Measurements from ENCODE around the gene DGCR2.
"Not testable (repeated sequence)": the region's sequence is repeated elsewhere in the genome, so short reads cannot be mapped to it uniquely, and the experiment has no call there.

Gene DGCR2

DNA sequence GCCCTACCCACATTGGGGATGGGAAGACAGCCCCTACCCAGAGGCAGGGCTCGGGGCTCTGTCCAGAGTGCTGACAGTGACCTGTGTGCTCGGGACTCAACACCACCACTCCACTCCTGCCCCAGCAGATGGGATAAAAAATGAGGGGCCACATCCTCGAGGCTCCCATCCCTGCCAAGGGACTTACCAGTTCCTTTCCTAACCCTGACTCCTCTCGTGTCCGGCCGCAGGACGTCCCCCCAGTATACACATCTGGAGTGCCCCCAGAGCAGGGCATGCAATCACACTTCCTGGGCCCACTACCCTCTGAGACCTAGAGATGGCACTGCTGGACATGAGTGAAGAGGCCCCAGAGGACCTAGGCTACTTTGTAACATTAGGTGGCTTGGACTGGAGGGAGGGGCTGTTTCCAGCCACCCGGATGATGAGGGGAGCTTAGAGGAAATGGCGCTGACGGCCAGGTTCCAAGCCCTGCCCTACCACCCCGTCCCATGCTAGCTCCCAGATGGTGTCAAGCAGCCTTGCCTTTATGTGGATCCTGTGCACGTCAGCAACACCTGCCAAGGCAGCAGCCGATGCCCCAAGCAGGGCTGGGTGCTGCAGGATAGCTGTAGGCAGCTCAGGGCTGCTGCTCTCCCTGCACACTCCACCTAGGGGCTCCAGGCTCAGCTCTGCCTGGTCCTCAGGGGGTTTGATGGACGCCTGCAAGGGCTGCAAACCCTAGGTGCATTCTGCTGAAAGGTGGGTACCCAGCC is 86.6 kb downstream of the DGCR2 start:
- ATAC-seq (ENCODE audit: insufficient read depth, low read depth) (peak; percentile 40; the same call in 2 of the 3 replicates), DNase-seq (peak; percentile 25)
- H3K4me3 ChIP-seq (ENCODE audit: low read depth in 1 of 2, low read length in 2 of 2) = no peak overlapping the region
- peaks cover 19% of the 10 kb centered on the region for H4K20me1 ChIP-seq (ENCODE audit: insufficient read depth, low read length)
- H3K36me3 ChIP-seq (ENCODE audit: insufficient read depth, low read length) = peaks cover 34% of the 10 kb centered on the region
- no peak overlapping the region for H2AFZ ChIP-seq (ENCODE audit: low read depth, low read length)
- H3K27me3 ChIP-seq (ENCODE audit: insufficient read depth, low read length, poor library complexity) = no peaks in the 10 kb centered on the region
- H3K4me1 ChIP-seq (ENCODE audit: insufficient read depth, low read length) = no peaks in the 10 kb centered on the region
- no peak overlapping the region for H3K4me2 ChIP-seq (ENCODE audit: insufficient read depth, low read length)
- H3K79me2 ChIP-seq (ENCODE audit: insufficient read depth, low read length) = no peaks in the 10 kb centered on the region
- no peaks in the 10 kb centered on the region for H3K9me3 ChIP-seq (ENCODE audit: insufficient read depth, low read length, severe bottlenecking)
- H3K27ac ChIP-seq (ENCODE audit: low read length) = no peak overlapping the region
- TF ChIP-seq, protein P1, sequence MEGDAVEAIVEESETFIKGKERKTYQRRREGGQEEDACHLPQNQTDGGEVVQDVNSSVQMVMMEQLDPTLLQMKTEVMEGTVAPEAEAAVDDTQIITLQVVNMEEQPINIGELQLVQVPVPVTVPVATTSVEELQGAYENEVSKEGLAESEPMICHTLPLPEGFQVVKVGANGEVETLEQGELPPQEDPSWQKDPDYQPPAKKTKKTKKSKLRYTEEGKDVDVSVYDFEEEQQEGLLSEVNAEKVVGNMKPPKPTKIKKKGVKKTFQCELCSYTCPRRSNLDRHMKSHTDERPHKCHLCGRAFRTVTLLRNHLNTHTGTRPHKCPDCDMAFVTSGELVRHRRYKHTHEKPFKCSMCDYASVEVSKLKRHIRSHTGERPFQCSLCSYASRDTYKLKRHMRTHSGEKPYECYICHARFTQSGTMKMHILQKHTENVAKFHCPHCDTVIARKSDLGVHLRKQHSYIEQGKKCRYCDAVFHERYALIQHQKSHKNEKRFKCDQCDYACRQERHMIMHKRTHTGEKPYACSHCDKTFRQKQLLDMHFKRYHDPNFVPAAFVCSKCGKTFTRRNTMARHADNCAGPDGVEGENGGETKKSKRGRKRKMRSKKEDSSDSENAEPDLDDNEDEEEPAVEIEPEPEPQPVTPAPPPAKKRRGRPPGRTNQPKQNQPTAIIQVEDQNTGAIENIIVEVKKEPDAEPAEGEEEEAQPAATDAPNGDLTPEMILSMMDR (IDR thresholded peaks at IDR 0.05; ENCODE audit: borderline replicate concordance, extremely low read depth, low read length, poor library complexity, severe bottlenecking) = no peak
- TF ChIP-seq EZH2 (IDR thresholded peaks at IDR 0.05; ENCODE audit: borderline replicate concordance, low read depth, low read length, severe bottlenecking) = no peak
- no peak overlapping the region for H3K9ac ChIP-seq (ENCODE audit: low read depth, low read length)

DNA sequence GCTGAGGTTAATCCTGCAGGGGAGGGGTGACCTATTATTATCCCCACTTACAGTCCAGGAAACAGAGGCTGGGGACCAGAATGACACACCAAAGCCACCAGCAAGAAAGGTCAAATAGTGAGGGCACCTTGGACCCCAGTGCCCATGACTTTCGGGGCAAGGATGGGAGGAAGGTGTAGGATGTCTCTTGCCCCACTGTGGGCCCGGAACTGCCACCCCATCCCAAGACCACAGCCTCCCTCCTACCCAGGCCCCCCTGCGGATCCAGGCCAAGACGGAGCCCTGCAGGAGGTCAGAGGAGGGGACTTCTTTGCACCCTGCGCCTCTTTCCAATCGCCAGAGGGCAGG is 87.1 kb downstream of the DGCR2 start:
- not testable (repeated sequence) for H3K9me3 ChIP-seq (ENCODE audit: insufficient read depth, low read length, severe bottlenecking); H3K79me2 ChIP-seq (ENCODE audit: insufficient read depth, low read length); H3K9ac ChIP-seq (ENCODE audit: low read depth, low read length); ATAC-seq (ENCODE audit: insufficient read depth, low read depth); H3K4me1 ChIP-seq (ENCODE audit: insufficient read depth, low read length); H3K4me2 ChIP-seq (ENCODE audit: insufficient read depth, low read length); H3K4me3 ChIP-seq (ENCODE audit: low read depth in 1 of 2, low read length in 2 of 2); H3K27me3 ChIP-seq (ENCODE audit: insufficient read depth, low read length, poor library complexity); DNase-seq; H2AFZ ChIP-seq (ENCODE audit: low read depth, low read length); H3K27ac ChIP-seq (ENCODE audit: low read length)
- Histone ChIP-seq H3K36me3 (ENCODE audit: insufficient read depth, low read length) (peaks cover 28% of the 10 kb centered on the region), H4K20me1 (ENCODE audit: insufficient read depth, low read length) (peaks cover 18% of the 10 kb centered on the region)

DNA sequence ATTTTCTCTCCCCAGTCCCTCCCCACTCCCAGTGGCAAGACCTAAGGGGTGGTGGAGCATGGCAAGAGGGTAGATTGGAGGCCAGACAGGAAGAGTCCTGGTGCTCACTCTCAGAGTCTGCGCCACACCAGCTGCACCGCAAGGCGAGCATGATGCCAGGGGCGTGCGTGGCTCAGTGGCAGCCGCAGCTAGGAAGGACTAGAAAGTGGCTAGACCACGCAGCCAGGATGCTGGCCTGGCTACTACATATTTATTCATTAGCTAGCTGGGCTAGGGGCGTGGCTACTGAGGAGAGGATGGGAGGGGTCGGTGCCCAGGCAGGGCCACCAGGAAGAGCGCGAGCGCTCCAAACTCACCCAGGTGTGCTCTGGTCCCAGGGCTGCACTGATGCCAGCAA is 87.5 kb downstream of the DGCR2 start:
- not testable (repeated sequence) for H3K9me3 ChIP-seq (ENCODE audit: insufficient read depth, low read length, severe bottlenecking); ATAC-seq (ENCODE audit: insufficient read depth, low read depth); H3K27ac ChIP-seq (ENCODE audit: low read length); H3K4me1 ChIP-seq (ENCODE audit: insufficient read depth, low read length); DNase-seq; H2AFZ ChIP-seq (ENCODE audit: low read depth, low read length); H3K4me3 ChIP-seq (ENCODE audit: low read depth in 1 of 2, low read length in 2 of 2); H3K27me3 ChIP-seq (ENCODE audit: insufficient read depth, low read length, poor library complexity); H3K9ac ChIP-seq (ENCODE audit: low read depth, low read length); H3K79me2 ChIP-seq (ENCODE audit: insufficient read depth, low read length); H3K4me2 ChIP-seq (ENCODE audit: insufficient read depth, low read length)
- H4K20me1 ChIP-seq (ENCODE audit: insufficient read depth, low read length) = peaks cover 16% of the 10 kb centered on the region
- H3K36me3 ChIP-seq (ENCODE audit: insufficient read depth, low read length) = peaks cover 25% of the 10 kb centered on the region

DNA sequence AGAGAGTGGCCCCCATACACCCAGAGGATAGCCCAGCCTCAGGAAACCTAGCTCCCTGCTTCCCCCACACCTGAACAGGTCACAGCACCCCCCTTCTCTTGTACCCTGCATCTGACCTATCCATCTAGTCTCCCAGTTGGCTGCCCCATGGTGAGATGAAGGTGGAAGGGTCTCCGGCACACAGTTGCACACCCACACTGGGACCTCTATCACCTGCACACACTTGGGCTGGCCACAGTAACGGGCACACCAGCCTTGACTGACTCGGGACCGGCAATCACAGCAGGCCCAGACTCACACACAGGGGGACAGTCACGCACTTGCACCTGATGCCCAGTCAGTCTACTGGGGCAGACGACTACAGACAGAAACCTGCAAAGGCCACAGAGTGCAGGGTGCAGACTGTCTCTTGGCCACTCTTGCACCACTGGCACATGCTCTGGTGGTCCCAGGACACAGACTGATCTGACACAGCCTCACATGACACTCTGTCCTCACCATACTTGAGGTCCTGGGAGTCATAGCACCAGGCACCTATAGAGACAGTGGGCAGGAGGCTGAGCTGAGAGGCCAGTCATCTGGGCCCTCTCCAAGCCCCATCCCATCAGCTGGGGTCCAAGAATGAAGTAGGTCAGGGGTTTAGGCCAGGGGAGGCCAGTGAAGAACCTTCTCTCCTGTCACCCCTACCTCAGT is 88.0 kb downstream of the DGCR2 start:
- H3K4me2 ChIP-seq (ENCODE audit: insufficient read depth, low read length); DNase-seq; H3K9ac ChIP-seq (ENCODE audit: low read depth, low read length); H3K27me3 ChIP-seq (ENCODE audit: insufficient read depth, low read length, poor library complexity); H2AFZ ChIP-seq (ENCODE audit: low read depth, low read length); ATAC-seq (ENCODE audit: insufficient read depth, low read depth); H3K27ac ChIP-seq (ENCODE audit: low read length); H3K4me3 ChIP-seq (ENCODE audit: low read depth in 1 of 2, low read length in 2 of 2); H3K4me1 ChIP-seq (ENCODE audit: insufficient read depth, low read length); H3K9me3 ChIP-seq (ENCODE audit: insufficient read depth, low read length, severe bottlenecking); H3K79me2 ChIP-seq (ENCODE audit: insufficient read depth, low read length): not testable (repeated sequence)
- peaks cover 19% of the 10 kb centered on the region for H3K36me3 ChIP-seq (ENCODE audit: insufficient read depth, low read length)
- H4K20me1 ChIP-seq (ENCODE audit: insufficient read depth, low read length) = peaks cover 16% of the 10 kb centered on the region

DNA sequence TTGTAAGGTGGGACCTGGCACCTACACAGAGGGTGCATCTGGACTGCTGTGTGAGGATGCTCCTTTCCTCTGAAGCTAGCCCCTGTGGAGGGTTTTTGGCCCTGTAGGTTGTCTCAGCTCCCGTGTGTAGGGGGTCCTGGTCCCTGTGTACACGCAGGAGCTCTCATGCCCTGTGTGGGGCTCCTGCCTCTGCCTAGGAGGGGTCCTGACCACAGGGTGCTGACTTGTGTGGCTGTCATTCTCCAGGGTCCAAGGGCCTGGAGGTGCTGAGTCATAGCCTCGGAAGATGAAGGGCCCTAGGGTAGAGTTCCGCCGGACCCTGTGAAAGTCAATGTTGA is 88.7 kb downstream of the DGCR2 start:
- peaks cover 16% of the 10 kb centered on the region for H4K20me1 ChIP-seq (ENCODE audit: insufficient read depth, low read length)
- H3K79me2 ChIP-seq (ENCODE audit: insufficient read depth, low read length); H2AFZ ChIP-seq (ENCODE audit: low read depth, low read length); H3K4me3 ChIP-seq (ENCODE audit: low read depth in 1 of 2, low read length in 2 of 2); H3K9me3 ChIP-seq (ENCODE audit: insufficient read depth, low read length, severe bottlenecking); DNase-seq; H3K4me1 ChIP-seq (ENCODE audit: insufficient read depth, low read length); H3K27me3 ChIP-seq (ENCODE audit: insufficient read depth, low read length, poor library complexity); H3K4me2 ChIP-seq (ENCODE audit: insufficient read depth, low read length); H3K9ac ChIP-seq (ENCODE audit: low read depth, low read length); H3K27ac ChIP-seq (ENCODE audit: low read length): not testable (repeated sequence)
- 0 out of 3 replicates have a peak, but pooled peaks have one; percentile 6 for ATAC-seq (ENCODE audit: insufficient read depth, low read depth)
- peaks cover 13% of the 10 kb centered on the region for H3K36me3 ChIP-seq (ENCODE audit: insufficient read depth, low read length)

DNA sequence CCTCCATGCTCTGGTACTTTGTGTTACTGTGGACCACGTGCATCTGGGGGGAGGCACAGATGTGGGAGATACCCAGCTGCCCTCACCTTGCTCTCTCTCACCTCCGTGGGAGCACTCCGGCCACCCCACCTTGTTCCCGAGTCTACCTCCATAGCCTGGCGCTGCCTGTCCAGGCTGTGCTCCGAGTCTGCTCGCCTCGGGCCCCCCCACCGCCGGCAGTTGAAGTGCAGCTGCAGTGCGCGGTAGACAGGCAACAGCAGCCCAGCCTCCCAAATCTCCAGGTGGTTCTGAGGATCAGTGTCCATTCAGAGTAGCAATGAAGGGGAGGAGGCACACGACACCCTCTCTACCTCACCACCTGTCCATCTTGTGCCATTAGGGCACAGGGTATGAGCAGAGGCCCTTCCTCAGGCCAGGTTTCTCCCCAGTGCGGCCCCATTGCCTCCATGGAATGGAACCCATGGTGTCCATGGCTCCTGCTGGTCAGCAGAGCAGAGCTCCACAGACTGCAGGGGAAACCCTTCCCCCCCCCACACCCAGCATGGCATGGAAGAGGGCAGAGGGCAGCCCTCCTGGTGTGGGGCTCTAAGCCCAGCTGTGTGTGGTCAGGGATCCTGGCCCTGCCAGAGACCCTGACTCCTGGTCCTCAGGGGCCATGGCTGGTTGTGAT is 89.2 kb downstream of the DGCR2 start:
- not testable (repeated sequence) for H3K4me1 ChIP-seq (ENCODE audit: insufficient read depth, low read length); H3K36me3 ChIP-seq (ENCODE audit: insufficient read depth, low read length); H2AFZ ChIP-seq (ENCODE audit: low read depth, low read length); H3K27ac ChIP-seq (ENCODE audit: low read length); H3K9me3 ChIP-seq (ENCODE audit: insufficient read depth, low read length, severe bottlenecking); H3K4me2 ChIP-seq (ENCODE audit: insufficient read depth, low read length); H3K9ac ChIP-seq (ENCODE audit: low read depth, low read length); H3K4me3 ChIP-seq (ENCODE audit: low read depth in 1 of 2, low read length in 2 of 2); DNase-seq; H3K27me3 ChIP-seq (ENCODE audit: insufficient read depth, low read length, poor library complexity); H3K79me2 ChIP-seq (ENCODE audit: insufficient read depth, low read length)
- ATAC-seq (ENCODE audit: insufficient read depth, low read depth) = 0 out of 3 replicates have a peak, but pooled peaks have one; percentile 11
- peaks cover 13% of the 10 kb centered on the region for H4K20me1 ChIP-seq (ENCODE audit: insufficient read depth, low read length)

DNA sequence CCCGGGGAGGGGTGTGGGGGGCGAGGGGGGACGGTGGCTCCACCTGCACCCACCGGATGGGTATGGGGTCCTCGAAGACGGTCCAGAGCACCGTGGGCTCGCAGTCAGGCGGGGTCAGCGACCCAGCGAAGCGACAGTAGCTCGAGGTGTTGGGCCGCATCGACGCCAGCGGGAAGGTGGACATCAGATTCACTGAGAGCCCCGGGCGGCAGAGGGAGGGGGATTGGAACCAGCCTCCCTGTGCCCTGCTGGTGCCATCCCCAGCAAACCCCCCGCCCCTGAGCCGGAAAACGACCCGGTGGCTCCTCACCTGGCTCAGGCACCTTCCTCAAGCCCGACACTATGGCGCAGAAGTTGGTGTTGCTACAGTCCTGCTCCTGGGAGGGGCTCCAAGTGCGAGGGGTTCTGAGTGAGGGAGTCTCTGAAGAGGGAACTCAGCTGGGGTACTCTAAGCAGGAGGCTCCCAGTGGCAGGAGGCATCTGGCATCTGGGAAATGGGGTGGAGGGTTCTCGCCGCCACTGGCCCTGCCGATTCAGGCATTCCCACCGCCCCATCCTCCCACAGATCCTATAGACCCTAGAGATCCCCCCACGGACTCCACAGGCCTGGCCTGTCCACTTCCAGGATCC is 89.9 kb downstream of the DGCR2 start:
- H3K79me2 ChIP-seq (ENCODE audit: insufficient read depth, low read length); H3K4me1 ChIP-seq (ENCODE audit: insufficient read depth, low read length); DNase-seq; H3K36me3 ChIP-seq (ENCODE audit: insufficient read depth, low read length); H2AFZ ChIP-seq (ENCODE audit: low read depth, low read length); H3K9ac ChIP-seq (ENCODE audit: low read depth, low read length); H3K4me2 ChIP-seq (ENCODE audit: insufficient read depth, low read length); H3K27ac ChIP-seq (ENCODE audit: low read length); H3K27me3 ChIP-seq (ENCODE audit: insufficient read depth, low read length, poor library complexity); H3K9me3 ChIP-seq (ENCODE audit: insufficient read depth, low read length, severe bottlenecking); H3K4me3 ChIP-seq (ENCODE audit: low read depth in 1 of 2, low read length in 2 of 2); ATAC-seq (ENCODE audit: insufficient read depth, low read depth): not testable (repeated sequence)
- H4K20me1 ChIP-seq (ENCODE audit: insufficient read depth, low read length) = peaks cover 13% of the 10 kb centered on the region

Data from DND-41 (cell line).